OCI-LY3 (cell line): ENCODE results near the gene ATP1A4.

Experiments used
- CTCF ChIP-seq: fragments of 200-600, 300-600 bp; sonication (generic); IDR thresholded peaks from 2 replicates; pipeline ENCODE4 v1.5.1; 2014; ENCODE audit warnings: antibody characterized with exemption, low read length, low read depth
- EZH2phosphoT487 ChIP-seq: fragments of 200-600 bp; shearing (Covaris generic); IDR thresholded peaks from 2 replicates; pipeline ENCODE4 v1.6.1; 2018; ENCODE audit warnings: antibody characterized with exemption, mixed run types, low read depth

GRCh38 chr1:160168016-160168415 is 16.6 kb downstream of the ATP1A4 start:
- TF ChIP-seq CTCF: peak; percentile 2; the same call in 1 of the 2 replicates
- no peak for TF ChIP-seq EZH2phosphoT487
